ENCODE results near the gene MYB.
"Not testable (repeated sequence)": the region's sequence is repeated elsewhere in the genome, so short reads cannot be mapped to it uniquely, and the experiment has no call there.

Gene MYB

GRCh38 chr6:135180542-135181332 is at the start of gene MYB:
MYB (plus strand) TSS chr6:135181308; CDS start chr6:135181514, 206 bp downstream.
- peak; percentile 56 for DNase-seq (ENCODE audit: low read depth)

GRCh38 chr6:135132776-135133175 is 48.3 kb upstream of the MYB start:
- no peak for DNase-seq (ENCODE audit: low read depth)

- no peak for DNase-seq (ENCODE audit: low read depth)
Measured at GRCh38 chr6:135135835-135136234, 45.3 kb upstream of the MYB start.

GRCh38 chr6:135137826-135138225 is 43.3 kb upstream of the MYB start:
- no peak for DNase-seq (ENCODE audit: low read depth)

- DNase-seq (ENCODE audit: low read depth) = no peak
Measured at GRCh38 chr6:135141182-135141581, 39.9 kb upstream of the MYB start.

GRCh38 chr6:135141728-135142127 is 39.4 kb upstream of the MYB start:
- no peak for DNase-seq (ENCODE audit: low read depth)

- not testable (repeated sequence) for DNase-seq (ENCODE audit: low read depth)
Measured at GRCh38 chr6:135142232-135142631, 38.9 kb upstream of the MYB start.

- DNase-seq (ENCODE audit: low read depth) = no peak
Measured at GRCh38 chr6:135144673-135145062, 36.4 kb upstream of the MYB start.

GRCh38 chr6:135145063-135145800 is 35.9 kb upstream of the MYB start:
- DNase-seq (ENCODE audit: low read depth) = no peak

- DNase-seq (ENCODE audit: low read depth) = no peak
Measured at GRCh38 chr6:135146162-135146934, 34.8 kb upstream of the MYB start.

GRCh38 chr6:135147637-135148592 is 33.2 kb upstream of the MYB start:
- DNase-seq (ENCODE audit: low read depth) = no peak

- DNase-seq (ENCODE audit: low read depth) = no peak
Measured at GRCh38 chr6:135148889-135149288, 32.2 kb upstream of the MYB start.

- no peak for DNase-seq (ENCODE audit: low read depth)
Measured at GRCh38 chr6:135149376-135149775, 31.7 kb upstream of the MYB start.

GRCh38 chr6:135150481-135150880 is 30.6 kb upstream of the MYB start:
- DNase-seq (ENCODE audit: low read depth) = not testable (repeated sequence)

GRCh38 chr6:135154125-135154524 is 27.0 kb upstream of the MYB start:
- DNase-seq (ENCODE audit: low read depth) = not testable (repeated sequence)

GRCh38 chr6:135158397-135158796 is 22.7 kb upstream of the MYB start:
- DNase-seq (ENCODE audit: low read depth) = no peak

- no peak for DNase-seq (ENCODE audit: low read depth)
Measured at GRCh38 chr6:135159531-135159930, 21.6 kb upstream of the MYB start.

- no peak for DNase-seq (ENCODE audit: low read depth)
Measured at GRCh38 chr6:135161411-135162395, 19.4 kb upstream of the MYB start.

- no peak for DNase-seq (ENCODE audit: low read depth)
Measured at GRCh38 chr6:135162678-135163439, 18.2 kb upstream of the MYB start.

- DNase-seq (ENCODE audit: low read depth) = no peak
Measured at GRCh38 chr6:135163440-135163738, 17.7 kb upstream of the MYB start.

Measured in activated T-helper 1 cell treated with Interleukin-2 at 50 U/mL for 16 hours (primary cell).